Psoas muscle (tissue), 8 donors: ENCODE measurements around the gene COA8. TPM values are rescaled to one million over a fixed set of nuclear protein-coding genes. Genes with fewer than 3 reads are reported as not detected.

Experiments
- ATAC-seq, 4 donors: fragments of 200-7000 bp; cut with Tn5 transposase; one replicate each; pipeline ENCODE4 v1.9.1; 2020; ENCODE audit warnings: moderate library complexity in 3 of 4, mild to moderate bottlenecking in 2 of 4
- DNase-seq, 2 donors: peaks; one replicate each; pipeline ENCODE4 v3.0.0-alpha.2; 2020
- H3K27ac ChIP-seq: fragments of 200-600 bp; one replicate; pipeline ENCODE4 v1.8.0; 2022
- H3K27me3 ChIP-seq, 3 donors: fragments of 200-600 bp in 1 of 3; one replicate each; pipeline versions ENCODE4 v1.6.1 to v1.8.0; 2013 to 2022; ENCODE audit warnings: low read length in 2 of 3, mild to moderate bottlenecking in 2 of 3, moderate library complexity in 1 of 3; ENCODE audit not compliant: insufficient read depth in 3 of 3
- H3K36me3 ChIP-seq, 2 donors: fragments of 200-600 bp in 1 of 2; one replicate each; pipeline versions ENCODE4 v1.6.1 to v1.8.0; 2013 to 2022; ENCODE audit warnings: low read depth in 1 of 2, mild to moderate bottlenecking in 1 of 2, moderate library complexity in 1 of 2; ENCODE audit not compliant: insufficient read depth in 1 of 2
- H3K4me1 ChIP-seq: fragments of 200-600 bp; one replicate; pipeline ENCODE4 v1.8.0; 2022
- H3K4me3 ChIP-seq: fragments of 200-600 bp; one replicate; pipeline ENCODE4 v1.8.0; 2022; ENCODE audit warnings: mild to moderate bottlenecking
- H3K9me3 ChIP-seq: fragments of 200-600 bp; one replicate; pipeline ENCODE4 v1.8.0; 2022
- WGBS, 3 donors: extraction: QIAGEN DNeasy Blood & Tissue Kit; methylation state at CpG; one replicate each; pipeline versions ENCODE4 v1.1.6 to v1.1.7; 2013; 5-methylcytosine and 5-hydroxymethylcytosine counted together
- intact Hi-C, 2 donors: fragments of 100-400 bp; cut with DNase I; formaldehyde crosslinking; loops; one replicate each; pipeline versions ENCODE4 v1.11.0 to v1.14.2; 2022
- polyA plus RNA-seq, 3 donors: library from polyadenylated mRNA; stranded (reverse); fragments of 200-250 nt; gene quantifications; one replicate each; pipeline ENCODE4 v1.2.3, GENCODE V29; 2013
- total RNA-seq, 4 donors: library from RNA; stranded (reverse); fragmentation: NEBNext Ultra II Directional in 2 of 4; extraction: Animal tissue kit (Norgen Biotek cat#: 25700) in 2 of 4; gene quantifications; one replicate each; pipeline versions ENCODE4 v1.2.1 to v1.2.4, GENCODE V29; 2021 to 2023
- TF ChIP-seq, protein P1 (sequence below): fragments of 200-600 bp; IDR thresholded peaks from one replicate; pipeline ENCODE4 v1.8.0; 2022; ENCODE audit warnings: antibody characterized with exemption
- donor health status: healthy with polysubstance abuse.
- donor health status: DM: no; HTN: no; CAD: no; lungs with moderate emphysema.
- donor health status: Bipolar disorder and iron deficiency.
- donor health status: healthy.
- donor health status: DM: yes; HTN: yes; CAD: no.
- donor health status: DM: no; HTN: no; CAD: no.
- donor health status: DM: no; HTN: no; CAD: no.
- donor health status: DM: yes; HTN: yes; CAD: no.

The COA8 gene
- total and polyA plus RNA-seq, 7 donors, result 73.6 to 171 (median 101) TPM

DNA sequence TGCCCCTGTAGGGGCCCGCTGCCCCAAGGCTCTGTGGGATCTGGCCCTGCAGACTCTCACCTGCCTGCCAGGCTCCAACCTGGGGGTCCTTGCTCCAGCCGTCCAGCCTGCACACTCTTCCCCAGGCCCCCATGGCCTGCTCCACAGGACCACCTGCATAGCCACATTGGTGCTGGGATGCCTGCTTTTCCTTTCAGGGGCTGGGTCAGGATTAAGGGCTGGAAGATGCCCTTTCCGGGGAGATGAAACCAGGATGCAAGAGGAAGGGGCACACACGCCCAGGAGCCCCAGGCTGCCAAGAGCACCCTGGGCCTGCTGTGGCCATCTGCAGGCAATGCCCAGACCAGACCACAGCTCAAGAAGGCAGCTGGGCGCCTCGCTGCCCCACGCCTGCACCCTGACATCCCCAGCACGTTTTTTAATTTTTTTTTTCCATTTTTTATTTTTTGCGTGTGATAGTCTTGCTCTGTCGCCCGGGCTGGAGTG lies 15.3 kb upstream of the COA8 start:
- intact Hi-C loops, result loop anchor here (1.0 to 10.0 kb wide), 3 partner anchors 29 to 53 kb away; no protein-coding TSS in a partner anchor
- Histone ChIP-seq H3K4me3 (no peak overlapping the region), H3K9me3 (no peaks in the 10 kb centered on the region), H3K4me1 (peaks cover 47% of the 10 kb centered on the region), H3K27ac (no peak overlapping the region), H3K36me3 (no peaks in the 10 kb centered on the region), H3K27me3 (no peaks in the 10 kb centered on the region)
- 83 to 90% (median 84%) methylated on average over 11 of the region's 11 CpGs for WGBS, 3 donors
- ATAC-seq (no peak), DNase-seq (peak in 1 of 2 donors; percentile 10)
- TF ChIP-seq, protein P1, sequence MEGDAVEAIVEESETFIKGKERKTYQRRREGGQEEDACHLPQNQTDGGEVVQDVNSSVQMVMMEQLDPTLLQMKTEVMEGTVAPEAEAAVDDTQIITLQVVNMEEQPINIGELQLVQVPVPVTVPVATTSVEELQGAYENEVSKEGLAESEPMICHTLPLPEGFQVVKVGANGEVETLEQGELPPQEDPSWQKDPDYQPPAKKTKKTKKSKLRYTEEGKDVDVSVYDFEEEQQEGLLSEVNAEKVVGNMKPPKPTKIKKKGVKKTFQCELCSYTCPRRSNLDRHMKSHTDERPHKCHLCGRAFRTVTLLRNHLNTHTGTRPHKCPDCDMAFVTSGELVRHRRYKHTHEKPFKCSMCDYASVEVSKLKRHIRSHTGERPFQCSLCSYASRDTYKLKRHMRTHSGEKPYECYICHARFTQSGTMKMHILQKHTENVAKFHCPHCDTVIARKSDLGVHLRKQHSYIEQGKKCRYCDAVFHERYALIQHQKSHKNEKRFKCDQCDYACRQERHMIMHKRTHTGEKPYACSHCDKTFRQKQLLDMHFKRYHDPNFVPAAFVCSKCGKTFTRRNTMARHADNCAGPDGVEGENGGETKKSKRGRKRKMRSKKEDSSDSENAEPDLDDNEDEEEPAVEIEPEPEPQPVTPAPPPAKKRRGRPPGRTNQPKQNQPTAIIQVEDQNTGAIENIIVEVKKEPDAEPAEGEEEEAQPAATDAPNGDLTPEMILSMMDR, result no peak

DNA sequence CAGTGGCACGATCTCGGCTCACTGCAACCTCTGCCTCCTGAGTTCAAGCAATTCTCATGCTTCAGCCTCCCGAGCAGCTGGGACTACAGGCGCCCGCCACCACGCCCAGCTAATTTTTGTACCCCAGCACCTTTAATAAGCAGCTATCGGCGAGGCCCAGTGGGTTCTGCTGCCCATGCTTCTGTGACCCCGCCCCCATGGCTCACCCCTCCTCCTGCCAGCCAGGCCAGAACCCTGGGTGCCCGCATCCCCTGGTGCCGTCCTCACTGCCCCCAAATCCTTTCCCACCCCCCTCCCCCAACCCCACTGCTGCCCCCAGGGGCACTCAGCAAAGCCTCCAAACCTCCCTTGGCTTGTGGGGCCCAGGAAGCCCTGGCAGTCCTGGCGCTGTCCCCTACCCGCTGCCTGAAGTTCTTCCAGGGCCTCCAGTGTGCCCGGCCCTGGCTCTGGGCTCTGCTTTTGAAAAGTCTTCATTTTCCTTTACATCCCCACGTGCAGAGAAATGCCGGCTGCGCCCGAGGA lies 14.8 kb upstream of the COA8 start:
- H3K27ac ChIP-seq, result no peak overlapping the region
- no peak overlapping the region for H3K4me3 ChIP-seq
- no peaks in the 10 kb centered on the region for H3K27me3 ChIP-seq
- no peaks in the 10 kb centered on the region for H3K36me3 ChIP-seq
- peaks cover 46% of the 10 kb centered on the region for H3K4me1 ChIP-seq
- TF ChIP-seq, protein P1, result no peak
- ATAC-seq (no peak), DNase-seq (peak in 1 of 2 donors; percentile 14)
- no peaks in the 10 kb centered on the region for H3K9me3 ChIP-seq
- 89 to 91% (median 90%) methylated on average over 16 to 18 of the region's 18 CpGs for WGBS, 3 donors
- intact Hi-C loops, result loop anchor here (1.0 to 10.0 kb wide), 3 partner anchors 29 to 53 kb away; no protein-coding TSS in a partner anchor

DNA sequence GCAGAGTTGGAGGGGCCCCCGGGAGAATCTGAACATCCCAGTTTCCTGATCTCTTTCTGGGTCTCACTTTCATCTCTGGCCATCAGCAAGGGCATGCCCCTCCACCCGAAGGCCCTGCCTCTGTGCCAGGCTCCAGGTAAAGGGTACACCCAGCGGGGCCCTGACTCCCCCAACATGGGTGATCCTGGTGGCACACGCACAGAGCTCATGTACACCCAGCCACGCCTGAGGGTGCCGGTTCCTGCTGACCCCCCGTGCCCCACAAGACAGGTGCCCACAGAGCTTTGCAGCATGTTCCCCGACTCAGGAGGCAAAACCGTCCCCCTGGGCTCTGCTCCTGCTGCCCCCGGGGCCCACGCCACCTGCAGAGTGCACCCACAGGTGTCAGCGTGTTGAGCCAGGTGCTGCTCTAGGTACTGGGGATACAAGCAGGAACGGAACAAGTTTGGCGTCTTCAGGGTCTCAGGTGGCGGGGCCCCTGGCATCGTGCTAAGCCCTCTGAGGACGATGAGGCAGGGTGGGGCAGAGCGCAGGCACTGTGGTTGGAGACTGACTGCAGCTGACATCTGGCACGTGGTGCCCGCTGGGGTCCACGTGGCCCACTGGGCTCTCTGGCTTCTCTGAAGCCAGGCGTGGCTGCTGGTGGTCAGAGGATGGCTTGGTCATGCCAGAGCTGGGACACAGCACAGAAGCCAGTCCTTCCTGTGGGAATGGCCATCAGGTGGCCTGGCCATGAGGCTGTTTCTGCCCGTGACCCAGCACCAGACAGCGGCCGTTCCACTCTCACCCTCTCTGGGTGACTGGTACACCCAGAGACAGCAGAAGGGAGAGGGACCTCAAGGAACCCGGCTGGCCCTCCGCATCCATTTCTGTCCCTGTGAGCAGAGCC lies 14.1 kb upstream of the COA8 start:
- no peak for ATAC-seq
- peak in 1 of 2 donors; percentile 14 for DNase-seq
- no peak overlapping the region for H3K4me3 ChIP-seq
- TF ChIP-seq, protein P1, result no peak
- intact Hi-C loops, result loop anchor here in 1 of 2 donors (10.0 kb wide), 1 partner anchor 54 kb away; no protein-coding TSS in a partner anchor
- H3K4me1 ChIP-seq, result peaks cover 44% of the 10 kb centered on the region
- no peaks in the 10 kb centered on the region for H3K27me3 ChIP-seq
- peak overlapping the region; percentile 30 for H3K27ac ChIP-seq
- WGBS, 3 donors, result 75 to 80% (median 76%) methylated on average over 27 of the region's 27 CpGs
- H3K36me3 ChIP-seq, result no peaks in the 10 kb centered on the region
- H3K9me3 ChIP-seq, result no peaks in the 10 kb centered on the region

DNA sequence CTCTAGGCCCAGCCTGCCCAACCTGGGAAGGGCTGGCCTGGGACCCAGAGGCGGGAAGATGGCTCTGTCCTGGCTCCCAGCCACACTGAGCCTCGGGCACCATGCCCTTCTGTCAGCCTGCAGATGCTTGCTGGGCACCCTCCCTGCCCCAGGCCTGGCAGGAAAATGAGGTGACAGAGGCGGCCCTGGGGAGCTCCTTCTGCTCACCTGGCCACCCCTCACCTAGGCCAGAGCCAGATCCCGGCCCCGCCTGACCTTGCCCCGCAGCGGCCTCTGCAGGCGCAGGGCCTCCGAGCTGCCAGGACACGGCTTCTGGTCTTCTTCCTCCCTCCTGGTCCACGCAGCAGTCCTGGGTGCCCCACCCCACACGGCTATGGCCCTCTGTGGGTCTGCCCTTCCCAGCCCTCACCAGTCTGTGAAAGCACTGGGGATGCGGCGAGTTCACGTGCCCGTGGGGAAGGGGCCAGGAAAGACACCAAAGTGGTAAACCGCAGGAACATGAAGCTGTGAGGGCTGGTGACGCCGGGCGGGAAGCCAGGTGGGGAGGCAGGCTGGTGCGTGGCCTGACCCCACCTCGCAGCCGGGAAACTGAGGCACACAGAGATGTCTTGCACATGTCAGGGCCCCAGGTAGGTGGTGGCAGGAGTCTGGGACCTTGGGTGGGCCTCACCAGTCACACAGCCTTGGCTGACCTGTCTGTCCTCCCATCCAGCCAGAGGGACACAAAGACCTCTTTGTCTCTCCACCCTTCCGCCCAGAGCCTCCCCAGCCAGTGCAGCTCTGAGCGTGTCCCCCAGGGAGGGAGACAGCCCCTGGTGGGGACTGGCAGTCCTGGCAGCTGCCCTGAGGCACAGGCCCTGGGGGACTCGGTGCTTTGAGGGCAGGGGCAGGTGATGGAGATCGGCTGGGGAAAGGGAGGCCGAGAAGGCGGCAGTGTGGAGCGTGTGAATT lies 13.1 kb upstream of the COA8 start:
- Histone ChIP-seq H3K36me3 (no peaks in the 10 kb centered on the region), H3K27ac (peak overlapping the region; percentile 30), H3K4me1 (peaks cover 36% of the 10 kb centered on the region), H3K9me3 (no peaks in the 10 kb centered on the region), H3K4me3 (no peak overlapping the region), H3K27me3 (no peaks in the 10 kb centered on the region)
- intact Hi-C loops, result loop anchor here in 1 of 2 donors (10.0 kb wide), 1 partner anchor 55 kb away; no protein-coding TSS in a partner anchor
- TF ChIP-seq, protein P1, result no peak
- DNase-seq, result peak; percentile 31 to 62
- 59 to 69% (median 64%) methylated on average over 28 to 30 of the region's 30 CpGs for WGBS, 3 donors
- ATAC-seq, result peak in 1 of 4 donors; percentile 15
